ENCODE measurements around the gene HS2ST1. TPM values are rescaled to one million over a fixed set of nuclear protein-coding genes. Genes with fewer than 3 reads are reported as not detected.
A peak's percentile ranks its signal among the peaks of the same experiment; 100 is the strongest.

HS2ST1 gene
- total RNA-seq, 4 donors from 2014 or later = 13.2 to 19.6 (median 16.7) TPM

DNA sequence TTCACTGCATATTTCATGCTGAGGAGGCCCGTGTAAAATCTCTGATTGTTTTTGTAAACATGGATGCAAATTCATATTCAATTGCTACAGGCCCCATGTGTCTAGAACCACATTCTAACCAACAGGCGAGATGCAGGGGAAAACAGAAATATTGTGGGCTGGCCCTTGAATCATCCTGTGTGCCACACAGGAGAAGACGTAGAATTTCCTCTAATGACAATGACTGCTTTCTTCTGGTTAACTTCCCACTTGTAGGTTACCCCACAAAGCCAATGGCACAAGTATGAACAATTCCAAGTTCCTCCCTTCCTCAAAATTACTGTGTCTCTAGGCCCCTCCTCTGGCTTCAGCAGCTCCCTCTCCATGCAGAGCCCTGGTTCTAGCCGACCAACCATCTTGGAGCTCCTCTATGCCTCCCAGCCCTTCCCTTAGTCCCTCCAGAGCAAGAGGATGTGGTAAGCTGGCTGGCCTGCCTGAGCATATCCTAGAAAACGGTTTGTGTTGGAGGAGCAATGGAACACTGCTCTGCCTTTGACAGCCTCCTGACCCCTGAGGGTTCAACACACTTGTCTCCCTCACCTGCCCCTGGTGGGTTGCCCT, 205.2 kb downstream of the HS2ST1 start:
- intact Hi-C loops (cut with DNase I) = no loop called here
- Histone ChIP-seq H3K9me3 (no peaks in the 10 kb centered on the region), H3K4me3 (replicated peaks in 1 of 3) (no peak overlapping the region), H3K27me3 (no peaks in the 10 kb centered on the region), H3K4me1 (no peaks in the 10 kb centered on the region), H3K27ac (no peak overlapping the region), H3K36me3 (no peaks in the 10 kb centered on the region)
- 85 to 87% methylated on average over 5 of the region's 5 CpGs for WGBS, 2 donors
- no peak for TF ChIP-seq POLR2A (IDR thresholded peaks at IDR 0.05)
- TF ChIP-seq, protein P1, sequence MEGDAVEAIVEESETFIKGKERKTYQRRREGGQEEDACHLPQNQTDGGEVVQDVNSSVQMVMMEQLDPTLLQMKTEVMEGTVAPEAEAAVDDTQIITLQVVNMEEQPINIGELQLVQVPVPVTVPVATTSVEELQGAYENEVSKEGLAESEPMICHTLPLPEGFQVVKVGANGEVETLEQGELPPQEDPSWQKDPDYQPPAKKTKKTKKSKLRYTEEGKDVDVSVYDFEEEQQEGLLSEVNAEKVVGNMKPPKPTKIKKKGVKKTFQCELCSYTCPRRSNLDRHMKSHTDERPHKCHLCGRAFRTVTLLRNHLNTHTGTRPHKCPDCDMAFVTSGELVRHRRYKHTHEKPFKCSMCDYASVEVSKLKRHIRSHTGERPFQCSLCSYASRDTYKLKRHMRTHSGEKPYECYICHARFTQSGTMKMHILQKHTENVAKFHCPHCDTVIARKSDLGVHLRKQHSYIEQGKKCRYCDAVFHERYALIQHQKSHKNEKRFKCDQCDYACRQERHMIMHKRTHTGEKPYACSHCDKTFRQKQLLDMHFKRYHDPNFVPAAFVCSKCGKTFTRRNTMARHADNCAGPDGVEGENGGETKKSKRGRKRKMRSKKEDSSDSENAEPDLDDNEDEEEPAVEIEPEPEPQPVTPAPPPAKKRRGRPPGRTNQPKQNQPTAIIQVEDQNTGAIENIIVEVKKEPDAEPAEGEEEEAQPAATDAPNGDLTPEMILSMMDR (IDR thresholded peaks at IDR 0.05) = no peak
- DNase-seq = no peak

DNA sequence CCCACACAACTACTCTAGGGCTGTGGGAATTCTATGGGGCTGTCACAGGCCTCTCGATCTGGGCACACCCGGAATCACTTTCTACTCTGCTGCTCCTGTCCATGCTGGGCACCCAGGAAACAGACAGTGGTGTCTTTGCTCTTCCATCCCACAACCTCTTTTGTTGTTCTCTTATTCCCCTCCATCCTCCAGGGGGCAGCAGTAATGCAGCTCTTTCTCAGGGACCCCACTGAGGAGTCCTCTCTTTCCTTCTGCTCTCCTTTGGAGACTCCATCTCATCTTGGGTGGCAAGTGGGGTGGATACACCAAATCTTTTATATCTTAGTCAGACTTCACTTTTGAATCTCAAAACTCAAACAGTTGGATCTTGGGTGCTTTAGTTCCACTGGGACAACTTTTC, 206.3 kb downstream of the HS2ST1 start:
- intact Hi-C loops (cut with DNase I) = no loop called here
- Histone ChIP-seq H3K4me3 (replicated peaks in 1 of 3) (no peak overlapping the region), H3K36me3 (no peaks in the 10 kb centered on the region), H3K27me3 (no peaks in the 10 kb centered on the region), H3K27ac (no peak overlapping the region), H3K4me1 (no peaks in the 10 kb centered on the region), H3K9me3 (no peaks in the 10 kb centered on the region)
- TF ChIP-seq, protein P1 (IDR thresholded peaks at IDR 0.05) = peak in 1 of 6 experiments; percentile 10
- TF ChIP-seq POLR2A (IDR thresholded peaks at IDR 0.05) = no peak
- 96 to 100% methylated on average over 2 of the region's 2 CpGs for WGBS, 2 donors
- DNase-seq = no peak

DNA sequence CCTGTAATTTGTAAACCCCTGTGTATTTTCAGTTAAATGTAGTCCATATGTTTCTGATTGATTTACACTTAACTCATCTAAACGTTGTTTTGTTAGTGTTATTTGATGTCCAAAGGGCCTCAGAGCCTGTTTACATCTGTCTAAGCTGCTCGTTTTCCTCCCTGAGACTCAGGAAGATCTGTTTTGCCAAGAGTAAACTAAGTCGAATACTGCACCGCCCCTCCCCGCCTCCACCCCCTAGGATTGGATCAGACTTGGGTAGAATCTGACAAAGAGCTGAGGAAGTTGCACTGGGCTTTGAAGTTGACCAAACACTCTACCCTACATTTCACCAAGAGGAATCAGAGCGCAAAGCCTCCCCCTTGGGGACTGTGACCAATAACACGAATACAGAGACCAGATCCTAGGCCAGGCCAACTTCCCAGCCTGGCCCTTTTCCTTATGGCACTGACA, 207.3 kb downstream of the HS2ST1 start:
- TF ChIP-seq, protein P1 (IDR thresholded peaks at IDR 0.05) = no peak
- TF ChIP-seq POLR2A (IDR thresholded peaks at IDR 0.05) = no peak

DNA sequence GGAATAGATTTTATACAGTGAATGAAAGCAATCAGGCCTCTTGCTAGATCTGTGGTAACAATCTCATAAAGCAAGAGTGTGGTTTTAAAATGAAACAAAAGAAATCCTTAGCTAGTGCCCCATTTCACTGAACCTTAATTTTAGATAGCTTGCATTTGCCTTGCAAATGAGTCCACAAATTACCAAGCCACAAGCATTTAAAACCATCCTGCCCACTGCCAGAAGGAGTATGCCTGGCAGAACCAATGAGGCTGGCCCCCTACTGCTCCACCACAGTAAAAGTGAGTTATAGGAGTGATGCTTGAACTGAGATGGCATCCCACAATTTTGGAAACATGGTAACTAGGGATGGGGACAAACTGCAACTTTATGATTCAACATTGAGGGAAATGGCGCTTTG, 207.8 kb downstream of the HS2ST1 start:
- Histone ChIP-seq H3K9me3 (no peaks in the 10 kb centered on the region), H3K4me3 (replicated peaks in 1 of 3) (no peak overlapping the region), H3K36me3 (no peaks in the 10 kb centered on the region), H3K27ac (no peak overlapping the region), H3K27me3 (no peaks in the 10 kb centered on the region), H3K4me1 (no peaks in the 10 kb centered on the region)
- 91 to 100% methylated on average over 1 of the region's 1 CpG for WGBS, 2 donors
- intact Hi-C loops (cut with DNase I) = no loop called here
- TF ChIP-seq, protein P1 (IDR thresholded peaks at IDR 0.05) = no peak
- no peak for TF ChIP-seq POLR2A (IDR thresholded peaks at IDR 0.05)
- DNase-seq = no peak

More for the DNA sequence above, 207.3 kb downstream of the HS2ST1 start:
- no peaks in the 10 kb centered on the region for H3K36me3 ChIP-seq
- no peaks in the 10 kb centered on the region for H3K4me1 ChIP-seq
- no peak for DNase-seq
- WGBS, 2 donors = 64 to 71% methylated on average over 7 of the region's 7 CpGs
- no peak overlapping the region for H3K27ac ChIP-seq
- H3K27me3 ChIP-seq = no peaks in the 10 kb centered on the region
- H3K9me3 ChIP-seq = no peaks in the 10 kb centered on the region
- H3K4me3 ChIP-seq (replicated peaks in 1 of 3) = no peak overlapping the region
- intact Hi-C loops (cut with DNase I) = no loop called here

DNA sequence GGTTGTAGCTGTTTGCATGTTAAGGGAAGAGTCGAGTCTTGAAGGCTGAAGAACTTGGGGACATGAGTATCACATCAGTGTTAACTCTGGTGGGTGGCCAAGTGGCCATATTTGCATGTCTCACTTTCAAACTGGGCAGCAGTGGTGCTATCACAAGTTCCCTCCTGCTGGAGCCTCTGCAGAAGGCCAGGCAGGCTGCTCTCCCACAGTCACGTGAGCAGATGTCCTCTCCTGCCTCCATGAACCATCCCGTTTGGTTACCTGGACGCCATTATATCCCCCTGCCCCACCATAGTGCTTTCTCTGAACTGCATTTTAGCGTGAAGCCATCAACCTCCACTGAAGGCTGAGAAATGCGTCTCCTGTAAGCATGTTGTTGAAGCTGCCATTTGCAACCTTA, 209.2 kb downstream of the HS2ST1 start:
- H3K9me3 ChIP-seq = no peaks in the 10 kb centered on the region
- no peak overlapping the region for H3K4me3 ChIP-seq (replicated peaks in 1 of 3)
- intact Hi-C loops (cut with DNase I) = no loop called here
- no peak overlapping the region for H3K27ac ChIP-seq
- no peaks in the 10 kb centered on the region for H3K4me1 ChIP-seq
- H3K36me3 ChIP-seq = no peaks in the 10 kb centered on the region
- 90% methylated on average over 6 of the region's 6 CpGs for WGBS, 2 donors
- TF ChIP-seq, protein P1 (IDR thresholded peaks at IDR 0.05) = no peak
- TF ChIP-seq POLR2A (IDR thresholded peaks at IDR 0.05) = no peak
- H3K27me3 ChIP-seq = no peaks in the 10 kb centered on the region
- DNase-seq = no peak

Measured in thyroid gland (tissue), 4 donors.